Mesenchymal stem cell (in vitro differentiated cells and primary cell): ENCODE measurements around the gene CCR7.
A peak's percentile ranks its signal among the peaks of the same experiment; 100 is the strongest.

Experiments
- DNase-seq: peaks from one replicate; pipeline ENCODE4 v3.0.0-alpha.2; 2013
- H2AFZ ChIP-seq: one replicate; pipeline ENCODE4 v1.6.1; 2013; ENCODE audit warnings: low read depth, mild to moderate bottlenecking, control low read depth, inconsistent platforms, low read length, moderate library complexity
- H2AK5ac ChIP-seq: 2 replicates; pipeline ENCODE4 v1.6.1; 2013; ENCODE audit warnings: low read length, moderate library complexity, mild to moderate bottlenecking, inconsistent platforms; ENCODE audit not compliant: severe bottlenecking
- H2BK120ac ChIP-seq: one replicate; pipeline ENCODE4 v1.6.1; 2013; ENCODE audit warnings: low read depth, mild to moderate bottlenecking, inconsistent platforms, low read length, moderate library complexity
- H2BK12ac ChIP-seq, 2 experiments: one replicate each; pipeline ENCODE4 v1.6.1; 2013; ENCODE audit warnings: inconsistent platforms in 2 of 2, low read length in 2 of 2, mild to moderate bottlenecking in 2 of 2, moderate library complexity in 2 of 2, control low read depth in 1 of 2
- H2BK15ac ChIP-seq: one replicate; pipeline ENCODE4 v1.6.1; 2013; ENCODE audit warnings: mild to moderate bottlenecking, low read depth, inconsistent platforms; ENCODE audit not compliant: poor library complexity, severe bottlenecking
- H2BK5ac ChIP-seq: 2 replicates; pipeline ENCODE4 v1.6.1; 2013; ENCODE audit warnings: low read depth, mild to moderate bottlenecking, low read length, control low read depth, inconsistent platforms; ENCODE audit not compliant: poor library complexity, severe bottlenecking
- H3K14ac ChIP-seq, 2 experiments: one replicate each; pipeline ENCODE4 v1.6.1; 2013; ENCODE audit warnings: inconsistent platforms in 2 of 2, low read length in 2 of 2, control low read depth in 1 of 2, mild to moderate bottlenecking in 1 of 2, moderate library complexity in 1 of 2
- H3K18ac ChIP-seq, 2 experiments: one replicate each; pipeline ENCODE4 v1.6.1; 2013; ENCODE audit warnings: inconsistent platforms in 2 of 2, low read length in 2 of 2, control low read depth in 1 of 2, low read depth in 1 of 2, mild to moderate bottlenecking in 1 of 2
- H3K23ac ChIP-seq, 2 experiments: one replicate each; pipeline ENCODE4 v1.6.1; 2013; ENCODE audit warnings: inconsistent platforms in 2 of 2, low read length in 2 of 2, mild to moderate bottlenecking in 2 of 2, moderate library complexity in 2 of 2, control low read depth in 1 of 2
- H3K27ac ChIP-seq: 2 replicates; pipeline ENCODE4 v1.5.1; 2013; ENCODE audit warnings: mild to moderate bottlenecking, moderate library complexity, low read length, control low read depth, inconsistent platforms; ENCODE audit not compliant: poor library complexity, severe bottlenecking
- H3K27me3 ChIP-seq, 2 experiments: 2 replicates each; pipeline versions ENCODE4 v1.6.1 to v1.7.0; 2013; ENCODE audit warnings: low read length in 2 of 2, mild to moderate bottlenecking in 2 of 2, moderate library complexity in 2 of 2, control low read depth in 1 of 2, inconsistent platforms in 1 of 2; ENCODE audit not compliant: control insufficient read depth in 1 of 2, insufficient read depth in 1 of 2
- H3K36me3 ChIP-seq, 2 experiments: 2 replicates each; pipeline versions ENCODE4 v1.6.1 to v1.7.0; 2013; ENCODE audit warnings: low read length in 2 of 2, control low read depth in 1 of 2, inconsistent platforms in 1 of 2, low read depth in 1 of 2, mild to moderate bottlenecking in 1 of 2; ENCODE audit not compliant: insufficient read depth in 2 of 2, control insufficient read depth in 1 of 2
- H3K4ac ChIP-seq, 2 experiments: one replicate each; pipeline ENCODE4 v1.6.1; 2013; ENCODE audit warnings: inconsistent platforms in 2 of 2, low read length in 2 of 2, mild to moderate bottlenecking in 2 of 2, moderate library complexity in 2 of 2, control low read depth in 1 of 2, low read depth in 1 of 2
- H3K4me1 ChIP-seq: 2 replicates; pipeline ENCODE4 v1.6.1; 2013; ENCODE audit warnings: low read depth, low read length, control low read depth; ENCODE audit not compliant: control insufficient read depth, insufficient read depth
- H3K4me2 ChIP-seq: 2 replicates; pipeline ENCODE4 v1.6.1; 2013; ENCODE audit warnings: low read length, mild to moderate bottlenecking, inconsistent platforms; ENCODE audit not compliant: poor library complexity, severe bottlenecking
- H3K4me3 ChIP-seq, 2 experiments: 2 replicates each; pipeline versions ENCODE4 v1.5.1 to v1.7.0; 2013; ENCODE audit warnings: low read length in 2 of 2, mild to moderate bottlenecking in 2 of 2, control low read depth in 1 of 2, low read depth in 1 of 2; ENCODE audit not compliant: insufficient read depth in 1 of 2
- H3K79me1 ChIP-seq: replicated peaks from 2 replicates; pipeline ENCODE4 v1.6.1; 2013; ENCODE audit warnings: mild to moderate bottlenecking, control low read depth, low read length, inconsistent platforms; ENCODE audit not compliant: poor library complexity, severe bottlenecking
- H3K9ac ChIP-seq: 2 replicates; pipeline ENCODE4 v1.7.0; 2013; ENCODE audit warnings: mild to moderate bottlenecking, low read length, moderate library complexity
- H3K9me3 ChIP-seq: 2 replicates; pipeline ENCODE4 v1.7.0; 2013; ENCODE audit warnings: mild to moderate bottlenecking, low read length; ENCODE audit not compliant: control insufficient read depth
- H4K8ac ChIP-seq: one replicate; pipeline ENCODE4 v1.6.1; 2013; ENCODE audit warnings: inconsistent platforms, mild to moderate bottlenecking, low read length, moderate library complexity
- H4K91ac ChIP-seq: one replicate; pipeline ENCODE4 v1.6.1; 2013; ENCODE audit warnings: mild to moderate bottlenecking, low read length, inconsistent platforms
- WGBS: methylation state at CpG from one replicate; pipeline ENCODE4 v1.1.7; 2013; ENCODE audit warnings: mixed read lengths; 5-methylcytosine and 5-hydroxymethylcytosine counted together

Gene CCR7

GRCh38 chr17:40524243-40524965 is 40.9 kb downstream of the CCR7 start:
- Histone ChIP-seq H3K27ac (no peak overlapping the region), H2BK120ac (no peak overlapping the region), H3K36me3 (no peaks in the 10 kb centered on the region), H3K79me1 (no peaks in the 10 kb centered on the region), H3K4me1 (peaks cover 14% of the 10 kb centered on the region), H2BK5ac (no peak overlapping the region), H3K4me2 (no peak overlapping the region), H2AFZ (no peak overlapping the region), H4K8ac (no peak overlapping the region), H3K9ac (no peak overlapping the region), H2AK5ac (no peak overlapping the region), H2BK12ac (no peak overlapping the region), H3K4ac (no peak overlapping the region), H3K14ac (no peak overlapping the region), H3K9me3 (peaks cover 8% of the 10 kb centered on the region), H3K4me3 (no peak overlapping the region), H4K91ac (no peak overlapping the region), H3K18ac (no peak overlapping the region), H3K23ac (no peak overlapping the region), H3K27me3 (no peaks in the 10 kb centered on the region), H2BK15ac (no peak overlapping the region)
- WGBS, result 94% methylated on average over 2 of the region's 3 CpGs
- DNase-seq, result no peak

DNA sequence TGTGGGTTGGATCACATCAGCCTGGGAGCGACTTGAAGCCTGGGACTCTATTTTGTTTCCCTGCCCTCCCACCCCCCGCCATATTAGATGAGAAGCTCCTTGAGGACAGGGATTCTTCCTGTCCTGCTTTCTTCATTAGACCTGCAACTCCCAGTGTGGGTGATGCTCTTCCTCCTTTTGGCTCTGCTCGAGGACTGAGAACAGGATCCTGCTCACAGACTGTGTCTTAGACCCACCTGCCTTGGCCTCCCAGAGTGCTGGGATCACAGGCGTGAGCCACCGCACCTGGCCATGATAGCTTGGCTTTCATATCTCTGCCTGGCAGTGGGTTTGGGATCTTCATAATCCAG is 42.3 kb downstream of the CCR7 start:
- no peak overlapping the region for H4K8ac ChIP-seq
- H3K18ac ChIP-seq, result no peak overlapping the region
- H3K27me3 ChIP-seq, result no peaks in the 10 kb centered on the region
- H3K79me1 ChIP-seq, result no peaks in the 10 kb centered on the region
- peaks cover 25% of the 10 kb centered on the region for H3K4me1 ChIP-seq
- H2BK15ac ChIP-seq, result no peak overlapping the region
- no peak for DNase-seq
- no peak overlapping the region for H2AK5ac ChIP-seq
- no peak overlapping the region for H3K14ac ChIP-seq
- no peak overlapping the region for H2AFZ ChIP-seq
- no peak overlapping the region for H2BK120ac ChIP-seq
- no peak overlapping the region for H3K4me3 ChIP-seq
- H3K9ac ChIP-seq, result no peak overlapping the region
- no peak overlapping the region for H2BK12ac ChIP-seq
- H2BK5ac ChIP-seq, result no peak overlapping the region
- no peak overlapping the region for H4K91ac ChIP-seq
- no peaks in the 10 kb centered on the region for H3K36me3 ChIP-seq
- H3K4ac ChIP-seq, result no peak overlapping the region
- H3K23ac ChIP-seq, result no peak overlapping the region
- H3K27ac ChIP-seq, result no peak overlapping the region
- H3K4me2 ChIP-seq, result no peak overlapping the region
- 88% methylated on average over 2 of the region's 5 CpGs for WGBS
- H3K9me3 ChIP-seq, result peaks cover 8% of the 10 kb centered on the region

- no peaks in the 10 kb centered on the region for H3K36me3 ChIP-seq
- H3K4me2 ChIP-seq, result no peak overlapping the region
- no peak overlapping the region for H2BK5ac ChIP-seq
- H3K27me3 ChIP-seq, result no peaks in the 10 kb centered on the region
- peak overlapping the region in 1 of 2 experiments; percentile 21 for H3K18ac ChIP-seq
- 87% methylated on average over 6 of the region's 7 CpGs for WGBS
- H2BK15ac ChIP-seq, result no peak overlapping the region
- H3K14ac ChIP-seq, result peak overlapping the region in 1 of 2 experiments; percentile 23
- H3K4me1 ChIP-seq, result peaks cover 25% of the 10 kb centered on the region
- H3K4me3 ChIP-seq, result no peak overlapping the region
- H3K23ac ChIP-seq, result no peak overlapping the region
- no peak overlapping the region for H2AK5ac ChIP-seq
- H2BK120ac ChIP-seq, result no peak overlapping the region
- H2AFZ ChIP-seq, result no peak overlapping the region
- H4K8ac ChIP-seq, result no peak overlapping the region
- H3K4ac ChIP-seq, result no peak overlapping the region
- H3K79me1 ChIP-seq, result no peaks in the 10 kb centered on the region
- peak overlapping the region; percentile 9 for H4K91ac ChIP-seq
- H2BK12ac ChIP-seq, result peak overlapping the region in 1 of 2 experiments; percentile 85
- peak overlapping the region; percentile 65 for H3K9ac ChIP-seq
- no peak overlapping the region for H3K27ac ChIP-seq
- DNase-seq, result no peak
- H3K9me3 ChIP-seq, result peaks cover 8% of the 10 kb centered on the region
These were observed 42.9 kb downstream of the CCR7 start for GRCh38 chr17:40522250-40522960.

DNA sequence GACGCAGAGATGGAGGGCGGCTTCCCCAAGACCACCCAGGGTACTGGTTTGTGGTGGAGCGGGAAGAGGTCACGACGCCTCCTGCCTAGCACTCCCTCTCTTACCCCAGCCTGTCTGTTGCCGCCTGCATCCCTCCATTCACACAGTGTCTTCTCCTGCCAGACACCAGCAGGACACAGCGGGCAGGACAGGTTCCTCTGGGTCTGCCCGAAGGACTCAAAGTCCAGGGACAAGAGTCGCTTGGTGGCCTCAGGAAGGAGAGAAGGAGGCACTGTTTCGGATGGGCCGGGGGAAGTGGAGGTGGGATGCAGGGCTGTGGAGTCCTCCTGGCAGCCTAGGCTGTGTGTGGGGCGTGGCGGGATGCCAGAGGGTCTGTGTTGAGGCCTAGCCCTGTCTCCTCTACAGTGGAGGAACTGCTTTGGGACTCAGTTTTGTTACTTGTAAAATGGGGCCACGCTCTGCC is 44.2 kb downstream of the CCR7 start:
- Histone ChIP-seq H3K27ac (peak overlapping the region; percentile 12), H3K9me3 (peaks cover 8% of the 10 kb centered on the region), H3K4me1 (peaks cover 28% of the 10 kb centered on the region), H3K4me2 (no peak overlapping the region), H4K8ac (peak overlapping the region; percentile 20), H3K4me3 (no peak overlapping the region), H4K91ac (peak overlapping the region; percentile 88), H2BK12ac (peak overlapping the region in 1 of 2 experiments; percentile 92), H2BK120ac (no peak overlapping the region), H2AFZ (no peak overlapping the region), H3K14ac (peak overlapping the region in 1 of 2 experiments; percentile 74), H3K27me3 (no peaks in the 10 kb centered on the region), H2AK5ac (peak overlapping the region; percentile 87), H3K36me3 (no peaks in the 10 kb centered on the region), H3K18ac (peak overlapping the region; percentile 65 to 90), H3K23ac (no peak overlapping the region), H2BK5ac (no peak overlapping the region), H3K79me1 (no peaks in the 10 kb centered on the region), H3K9ac (peak overlapping the region; percentile 65), H3K4ac (peak overlapping the region in 1 of 2 experiments; percentile 90), H2BK15ac (peak overlapping the region; percentile 84)
- DNase-seq, result no peak
- 95% methylated on average over 13 of the region's 14 CpGs for WGBS
